Fibroblast of pulmonary artery (primary cell): ENCODE results near the gene APP.

Source experiments
- DNase-seq: peaks from one replicate; pipeline ENCODE4 v3.0.0-alpha.2; 2010; ENCODE audit warnings: low read depth
- H3K4me3 ChIP-seq: replicated peaks from 2 replicates; pipeline ENCODE4 v1.5.1; 2011; ENCODE audit warnings: low read depth, mild to moderate bottlenecking, control low read depth, low read length, moderate library complexity
- CTCF ChIP-seq: IDR thresholded peaks from 2 replicates; pipeline ENCODE4 v1.5.1; 2011; ENCODE audit warnings: mild to moderate bottlenecking, control low read depth, low read length, inconsistent platforms; ENCODE audit errors: missing control alignments

The APP gene

GRCh38 chr21:25896501-25897056, 274.0 kb downstream of the APP start:
- H3K4me3 ChIP-seq = no peak overlapping the region
- no peak for TF ChIP-seq CTCF
- no peak for DNase-seq

GRCh38 chr21:25895565-25896205, 274.9 kb downstream of the APP start:
- peak; percentile 54 for DNase-seq
- H3K4me3 ChIP-seq = no peak overlapping the region

GRCh38 chr21:25893191-25893590, 277.4 kb downstream of the APP start:
- DNase-seq = no peak
- TF ChIP-seq CTCF = no peak
- no peak overlapping the region for H3K4me3 ChIP-seq

More at GRCh38 chr21:25895565-25896205, 274.9 kb downstream of the APP start:
- peak; percentile 59 for TF ChIP-seq CTCF

- no peak overlapping the region for H3K4me3 ChIP-seq
- no peak for TF ChIP-seq CTCF
- no peak for DNase-seq
These were observed 279.0 kb downstream of the APP start for GRCh38 chr21:25891596-25891995.

GRCh38 chr21:25890001-25890400, 280.6 kb downstream of the APP start:
- TF ChIP-seq CTCF = no peak
- no peak overlapping the region for H3K4me3 ChIP-seq
- DNase-seq = no peak

GRCh38 chr21:25888711-25889110, 281.9 kb downstream of the APP start:
- no peak for TF ChIP-seq CTCF
- DNase-seq = no peak
- H3K4me3 ChIP-seq = no peak overlapping the region

GRCh38 chr21:25887646-25888306, 282.8 kb downstream of the APP start:
- TF ChIP-seq CTCF = no peak
- no peak for DNase-seq
- no peak overlapping the region for H3K4me3 ChIP-seq
